Measurements from ENCODE around the gene ZNF366.

Gene ZNF366

DNA sequence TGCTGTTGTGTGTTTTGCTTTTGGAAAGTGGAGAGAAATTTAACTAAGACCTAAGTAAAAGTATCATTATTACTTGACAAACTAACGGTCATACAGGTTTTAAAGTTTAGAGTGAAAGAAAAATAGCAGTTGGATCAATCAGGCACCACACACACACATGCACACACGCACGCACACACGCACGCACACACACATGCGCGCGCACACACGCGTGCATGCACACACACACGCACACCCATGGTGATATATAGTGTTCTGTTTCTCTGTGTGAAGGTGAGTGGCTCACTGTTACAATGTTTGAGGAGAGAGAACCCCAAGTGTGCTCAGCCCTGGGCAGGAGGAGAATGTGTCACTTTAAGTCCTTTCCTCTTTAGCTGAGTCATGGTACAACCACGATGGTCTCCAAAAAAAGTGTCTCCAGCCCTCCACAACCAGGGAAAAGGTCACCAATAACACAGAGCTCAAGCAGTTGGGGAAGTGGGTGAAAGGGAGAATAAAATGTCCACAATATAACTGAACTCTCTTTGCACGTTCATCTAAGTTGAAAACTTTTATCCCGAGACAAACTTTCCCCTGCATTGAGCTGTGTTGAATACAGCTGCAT is 3.2 kb downstream of the ZNF366 start:
- no peaks in the 10 kb centered on the region for H3K9me2 ChIP-seq (replicated peaks; ENCODE audit: low read depth, low read length)
- no peaks in the 10 kb centered on the region for H3K27me3 ChIP-seq (ENCODE audit: insufficient read depth, low read length, poor library complexity, severe bottlenecking)
- H3K4me2 ChIP-seq (ENCODE audit: low read depth, low read length, poor library complexity, severe bottlenecking), result no peak overlapping the region
- H3F3A ChIP-seq (ENCODE audit: low read depth), result no peaks in the 10 kb centered on the region
- no peaks in the 10 kb centered on the region for H3K4me1 ChIP-seq (ENCODE audit: insufficient read depth, low read length, poor library complexity, severe bottlenecking)
- TF ChIP-seq EZH2phosphoT487 (IDR thresholded peaks at IDR 0.05; ENCODE audit: borderline replicate concordance) (no peak), CTCF (conservative IDR thresholded peaks at IDR 0.05; ENCODE audit: low read length) (no peak)
- H3K36me3 ChIP-seq (ENCODE audit: insufficient read depth, low read length), result no peaks in the 10 kb centered on the region
- no peak overlapping the region for H3K4me3 ChIP-seq (ENCODE audit: low read length, poor library complexity, severe bottlenecking)
- no peaks in the 10 kb centered on the region for H3K79me2 ChIP-seq (ENCODE audit: insufficient read depth, low read length)
- no peaks in the 10 kb centered on the region for H3K9me3 ChIP-seq (ENCODE audit: insufficient read depth, low read depth, low read length)
- no peak overlapping the region; the same call in 1 of the 2 replicates for H2AFZ ChIP-seq (ENCODE audit: low read length)
- no peak overlapping the region for H3K9ac ChIP-seq (ENCODE audit: low read depth, low read length, poor library complexity, severe bottlenecking)
- no peaks in the 10 kb centered on the region for H4K20me1 ChIP-seq (ENCODE audit: insufficient read depth, low read length, poor library complexity, severe bottlenecking)

- Histone ChIP-seq H3K4me3 (ENCODE audit: low read length, poor library complexity, severe bottlenecking) (no peak overlapping the region), H3K9me2 (replicated peaks; ENCODE audit: low read depth, low read length) (no peaks in the 10 kb centered on the region), H3K9ac (ENCODE audit: low read depth, low read length, poor library complexity, severe bottlenecking) (no peak overlapping the region), H4K20me1 (ENCODE audit: insufficient read depth, low read length, poor library complexity, severe bottlenecking) (no peaks in the 10 kb centered on the region), H2AFZ (ENCODE audit: low read length) (no peak overlapping the region), H3K4me2 (ENCODE audit: low read depth, low read length, poor library complexity, severe bottlenecking) (no peak overlapping the region), H3K9me3 (ENCODE audit: insufficient read depth, low read depth, low read length) (no peaks in the 10 kb centered on the region), H3K79me2 (ENCODE audit: insufficient read depth, low read length) (no peaks in the 10 kb centered on the region), H3F3A (ENCODE audit: low read depth) (no peaks in the 10 kb centered on the region), H3K36me3 (ENCODE audit: insufficient read depth, low read length) (no peaks in the 10 kb centered on the region), H3K27me3 (ENCODE audit: insufficient read depth, low read length, poor library complexity, severe bottlenecking) (no peaks in the 10 kb centered on the region), H3K4me1 (ENCODE audit: insufficient read depth, low read length, poor library complexity, severe bottlenecking) (no peaks in the 10 kb centered on the region)
- TF ChIP-seq EZH2phosphoT487 (IDR thresholded peaks at IDR 0.05; ENCODE audit: borderline replicate concordance) (no peak), CTCF (conservative IDR thresholded peaks at IDR 0.05; ENCODE audit: low read length) (no peak)
Observed at GRCh38 chr5:72501488-72501887, 5.7 kb downstream of the ZNF366 start.

- H2AFZ ChIP-seq (ENCODE audit: low read length), result no peak overlapping the region
- no peak overlapping the region for H3K4me3 ChIP-seq (ENCODE audit: low read length, poor library complexity, severe bottlenecking)
- H4K20me1 ChIP-seq (ENCODE audit: insufficient read depth, low read length, poor library complexity, severe bottlenecking), result no peaks in the 10 kb centered on the region
- no peak overlapping the region for H3K9ac ChIP-seq (ENCODE audit: low read depth, low read length, poor library complexity, severe bottlenecking)
- no peaks in the 10 kb centered on the region for H3F3A ChIP-seq (ENCODE audit: low read depth)
- H3K4me1 ChIP-seq (ENCODE audit: insufficient read depth, low read length, poor library complexity, severe bottlenecking), result no peaks in the 10 kb centered on the region
- H3K36me3 ChIP-seq (ENCODE audit: insufficient read depth, low read length), result no peaks in the 10 kb centered on the region
- H3K9me2 ChIP-seq (replicated peaks; ENCODE audit: low read depth, low read length), result no peaks in the 10 kb centered on the region
- no peaks in the 10 kb centered on the region for H3K27me3 ChIP-seq (ENCODE audit: insufficient read depth, low read length, poor library complexity, severe bottlenecking)
- H3K79me2 ChIP-seq (ENCODE audit: insufficient read depth, low read length), result no peaks in the 10 kb centered on the region
- TF ChIP-seq CTCF (conservative IDR thresholded peaks at IDR 0.05; ENCODE audit: low read length), result no peak
- no peak for TF ChIP-seq EZH2phosphoT487 (IDR thresholded peaks at IDR 0.05; ENCODE audit: borderline replicate concordance)
- no peak overlapping the region for H3K4me2 ChIP-seq (ENCODE audit: low read depth, low read length, poor library complexity, severe bottlenecking)
- H3K9me3 ChIP-seq (ENCODE audit: insufficient read depth, low read depth, low read length), result no peaks in the 10 kb centered on the region
Observed at GRCh38 chr5:72499730-72500129, 7.5 kb downstream of the ZNF366 start.
